Measurements from ENCODE around the gene RASA3. TPM values are rescaled to one million over a fixed set of nuclear protein-coding genes. Genes with fewer than 3 reads are reported as not detected.

Gene RASA3
- total RNA-seq, 1 donor from 2014 or later = 17.3 TPM

- H3K36me3 ChIP-seq = peaks cover 24% of the 10 kb centered on the region
- no peak overlapping the region for H3K4me3 ChIP-seq
- no peaks in the 10 kb centered on the region for H3K27me3 ChIP-seq
- H3K9me3 ChIP-seq = no peaks in the 10 kb centered on the region
- no peak for TF ChIP-seq CTCF (IDR thresholded peaks at IDR 0.05)
- intact Hi-C loops (cut with DNase I) = no loop called here
- DNase-seq = no peak
- no peak for ATAC-seq
- H3K27ac ChIP-seq = peak overlapping the region; percentile 58
- peaks cover 21% of the 10 kb centered on the region for H3K4me1 ChIP-seq
Observed at GRCh38 chr13:114026481-114026880, 105.9 kb downstream of the RASA3 start.

GRCh38 chr13:114025714-114026431 is 106.5 kb downstream of the RASA3 start:
- DNase-seq (no peak), ATAC-seq (peak; percentile 25)
- Histone ChIP-seq H3K27me3 (no peaks in the 10 kb centered on the region), H3K36me3 (peaks cover 30% of the 10 kb centered on the region), H3K4me3 (no peak overlapping the region), H3K27ac (peak overlapping the region; percentile 58), H3K4me1 (peaks cover 21% of the 10 kb centered on the region), H3K9me3 (no peaks in the 10 kb centered on the region)
- no peak for TF ChIP-seq CTCF (IDR thresholded peaks at IDR 0.05)
- intact Hi-C loops (cut with DNase I) = no loop called here

- intact Hi-C loops (cut with DNase I) = no loop called here
- H3K4me3 ChIP-seq = no peak overlapping the region
- DNase-seq (no peak), ATAC-seq (no peak)
- H3K9me3 ChIP-seq = no peaks in the 10 kb centered on the region
- H3K36me3 ChIP-seq = peaks cover 35% of the 10 kb centered on the region
- peaks cover 21% of the 10 kb centered on the region for H3K4me1 ChIP-seq
- no peaks in the 10 kb centered on the region for H3K27me3 ChIP-seq
- peak overlapping the region; percentile 24 for H3K27ac ChIP-seq
- no peak for TF ChIP-seq CTCF (IDR thresholded peaks at IDR 0.05)
Observed at GRCh38 chr13:114025405-114025713, 107.1 kb downstream of the RASA3 start.

- H3K4me1 ChIP-seq = peaks cover 21% of the 10 kb centered on the region
- H3K36me3 ChIP-seq = peaks cover 37% of the 10 kb centered on the region
- no peaks in the 10 kb centered on the region for H3K9me3 ChIP-seq
- intact Hi-C loops (cut with DNase I) = no loop called here
- H3K27ac ChIP-seq = peak overlapping the region; percentile 24
- ATAC-seq (no peak), DNase-seq (no peak)
- no peak overlapping the region for H3K4me3 ChIP-seq
- no peak for TF ChIP-seq CTCF (IDR thresholded peaks at IDR 0.05)
- no peaks in the 10 kb centered on the region for H3K27me3 ChIP-seq
Observed at GRCh38 chr13:114024603-114025404, 107.6 kb downstream of the RASA3 start.

GRCh38 chr13:114023716-114024602 is 108.5 kb downstream of the RASA3 start:
- intact Hi-C loops (cut with DNase I) = no loop called here
- Histone ChIP-seq H3K27me3 (no peaks in the 10 kb centered on the region), H3K36me3 (peaks cover 41% of the 10 kb centered on the region), H3K27ac (no peak overlapping the region), H3K4me3 (no peak overlapping the region), H3K9me3 (no peaks in the 10 kb centered on the region), H3K4me1 (peaks cover 21% of the 10 kb centered on the region)
- no peak for ATAC-seq
- DNase-seq = no peak
- no peak for TF ChIP-seq CTCF (IDR thresholded peaks at IDR 0.05)

Measured in upper lobe of right lung (tissue), 1 donor.